SW480 (cell line): Measurements from ENCODE around the gene SLC25A26.

Source experiments
- DNase-seq: peaks from one replicate; pipeline ENCODE4 v3.0.0-alpha.2; 2016; ENCODE audit warnings: low spot score

SLC25A26 gene

GRCh38 chr3:66322436-66322835, 101.6 kb downstream of the SLC25A26 start:
- no peak for DNase-seq

DNA sequence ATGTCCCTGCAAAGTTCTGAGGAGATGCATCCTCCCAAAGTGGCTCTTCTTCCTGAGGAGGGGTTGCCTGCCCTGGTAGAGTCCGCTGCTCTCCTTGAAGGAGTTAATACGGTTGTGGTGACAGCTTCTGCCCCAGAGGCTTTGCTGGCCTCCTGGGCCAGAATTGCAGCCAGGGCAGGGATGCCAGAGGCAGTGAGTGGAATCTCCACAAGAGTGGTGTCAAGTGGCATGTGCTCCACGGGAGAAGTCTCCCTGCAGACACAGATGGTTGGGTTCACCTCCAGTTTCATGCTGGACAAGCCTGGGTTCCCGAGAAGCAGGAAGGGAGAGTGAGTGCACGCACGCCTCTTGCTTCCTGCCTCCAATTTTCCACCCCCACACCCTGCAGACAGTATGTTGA, 105.5 kb downstream of the SLC25A26 start:
- DNase-seq, result no peak

GRCh38 chr3:66335671-66336070, 114.9 kb downstream of the SLC25A26 start:
- DNase-seq, result no peak

GRCh38 chr3:66336333-66336766, 115.5 kb downstream of the SLC25A26 start:
- no peak for DNase-seq

DNA sequence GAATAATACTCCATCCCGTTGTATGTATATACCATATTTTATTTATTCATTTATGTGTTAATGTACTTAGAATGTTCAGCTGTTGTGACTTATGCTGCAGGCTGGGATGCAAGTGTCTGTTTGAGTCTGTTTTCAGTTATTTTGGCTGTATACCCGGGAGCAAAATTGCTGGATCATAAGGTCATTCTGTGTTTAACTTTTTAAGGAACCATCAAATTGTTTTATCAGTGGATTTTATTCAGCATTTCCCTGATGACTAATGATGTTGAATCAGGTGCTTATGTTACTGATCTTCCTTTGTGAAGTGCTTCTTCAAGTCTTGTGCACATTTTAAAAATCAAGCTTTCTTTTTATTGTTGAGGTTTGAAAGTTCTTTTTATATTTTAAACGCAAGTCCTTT, 118.1 kb downstream of the SLC25A26 start:
- DNase-seq, result no peak

- DNase-seq, result no peak
Observed at GRCh38 chr3:66342717-66343356, 122.0 kb downstream of the SLC25A26 start.

GRCh38 chr3:66344391-66344811, 123.6 kb downstream of the SLC25A26 start:
- no peak for DNase-seq

GRCh38 chr3:66344848-66345578, 124.2 kb downstream of the SLC25A26 start:
- DNase-seq, result no peak

DNA sequence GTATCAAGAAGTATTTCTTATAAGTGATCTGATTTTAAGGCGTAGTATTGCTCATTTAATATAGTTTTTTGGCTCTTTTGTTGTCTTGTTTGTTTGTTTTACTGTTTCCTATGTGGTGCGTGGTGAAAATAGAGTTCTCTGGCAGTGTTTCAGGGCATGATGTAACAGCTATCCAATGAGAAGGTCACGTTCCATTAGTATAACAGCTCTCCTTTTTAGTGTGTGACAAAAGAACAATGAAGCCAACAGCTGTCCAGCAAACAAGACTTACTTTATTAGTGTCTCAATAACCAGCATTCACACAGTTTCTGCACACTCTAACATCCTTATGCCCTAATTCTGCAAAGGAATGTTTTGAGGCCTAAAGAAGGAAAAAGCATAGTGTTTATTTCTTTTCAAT, 127.9 kb downstream of the SLC25A26 start:
- DNase-seq, result no peak

DNA sequence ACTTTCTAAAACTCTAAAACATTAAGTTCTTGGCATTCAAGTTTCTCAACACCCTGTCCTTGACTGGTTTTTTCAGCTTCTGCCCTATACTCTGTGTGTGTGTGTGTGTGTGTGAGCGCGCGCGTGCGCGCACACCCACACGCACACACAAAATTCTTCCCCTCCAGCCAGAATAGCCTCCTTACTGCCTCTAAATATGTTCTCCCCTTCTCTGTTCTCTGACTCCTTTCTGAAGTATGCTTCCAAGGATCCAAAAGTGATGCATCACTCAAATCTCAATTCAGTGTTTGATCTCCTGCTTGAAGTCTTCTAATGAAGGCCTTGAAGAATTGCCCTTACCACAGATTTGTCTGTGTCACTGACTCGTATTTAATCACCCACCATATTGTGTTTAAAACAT, 129.8 kb downstream of the SLC25A26 start:
- no peak for DNase-seq

DNA sequence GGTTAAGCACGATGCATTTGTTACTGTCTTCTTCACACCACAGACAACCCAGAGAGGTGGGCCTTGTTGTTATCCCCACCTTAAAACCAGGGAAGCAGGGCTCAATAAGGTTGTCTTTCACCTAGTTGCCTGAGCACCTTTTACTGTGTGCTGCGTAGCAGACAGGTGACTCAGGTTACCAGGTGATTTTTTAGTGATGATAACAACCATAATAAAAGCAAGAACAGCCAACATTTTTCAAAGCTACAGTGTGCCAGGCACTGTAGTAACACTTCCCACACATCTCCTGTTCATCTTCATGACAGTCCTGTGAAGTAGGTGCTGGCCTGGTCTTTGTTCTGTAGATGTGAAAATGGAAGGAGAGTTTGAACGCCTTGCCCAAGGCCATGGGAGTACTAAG, 132.2 kb downstream of the SLC25A26 start:
- no peak for DNase-seq

DNA sequence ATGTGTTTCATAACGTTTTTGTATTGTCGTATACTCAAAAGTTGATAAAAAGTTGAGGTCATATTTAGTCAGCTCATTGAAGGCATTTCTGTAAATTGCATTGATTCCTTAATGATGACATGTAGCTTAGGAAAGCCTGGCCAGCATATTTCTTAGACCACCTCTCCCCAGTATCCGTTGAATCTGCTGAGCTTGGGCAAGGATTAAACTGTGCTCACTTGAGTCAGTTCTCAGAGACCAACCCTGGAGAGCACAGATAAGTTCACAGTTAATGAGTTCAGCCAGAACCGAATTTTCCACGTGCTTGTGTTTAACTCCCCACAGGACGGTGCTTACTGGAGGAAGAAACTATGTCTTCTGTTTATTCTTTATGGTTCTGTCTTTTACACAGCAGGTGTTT, 132.7 kb downstream of the SLC25A26 start:
- no peak for DNase-seq

GRCh38 chr3:66354001-66354400, 133.2 kb downstream of the SLC25A26 start:
- DNase-seq, result no peak

DNA sequence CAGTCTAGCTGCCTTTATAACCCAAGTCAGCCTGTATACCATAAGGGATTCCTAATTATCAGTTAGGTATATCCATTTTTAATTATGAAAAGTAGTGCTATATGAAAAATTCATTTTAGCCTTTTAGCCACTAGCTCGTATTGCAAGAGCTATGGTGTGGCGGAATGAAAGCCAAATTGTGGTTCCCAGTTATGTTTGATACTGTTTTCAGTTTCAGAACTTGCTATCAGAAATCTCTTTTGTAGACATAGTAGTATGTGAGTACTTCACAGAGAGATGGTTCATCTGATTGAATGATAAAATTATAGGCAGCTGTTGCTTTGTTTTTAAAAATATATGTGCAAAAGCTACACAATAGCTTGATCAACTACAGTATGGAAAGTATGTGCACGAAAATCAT, 134.6 kb downstream of the SLC25A26 start:
- DNase-seq, result no peak

- DNase-seq, result no peak
Observed at GRCh38 chr3:66355997-66356396, 135.2 kb downstream of the SLC25A26 start.

GRCh38 chr3:66361356-66361755, 140.6 kb downstream of the SLC25A26 start:
- no peak for DNase-seq

DNA sequence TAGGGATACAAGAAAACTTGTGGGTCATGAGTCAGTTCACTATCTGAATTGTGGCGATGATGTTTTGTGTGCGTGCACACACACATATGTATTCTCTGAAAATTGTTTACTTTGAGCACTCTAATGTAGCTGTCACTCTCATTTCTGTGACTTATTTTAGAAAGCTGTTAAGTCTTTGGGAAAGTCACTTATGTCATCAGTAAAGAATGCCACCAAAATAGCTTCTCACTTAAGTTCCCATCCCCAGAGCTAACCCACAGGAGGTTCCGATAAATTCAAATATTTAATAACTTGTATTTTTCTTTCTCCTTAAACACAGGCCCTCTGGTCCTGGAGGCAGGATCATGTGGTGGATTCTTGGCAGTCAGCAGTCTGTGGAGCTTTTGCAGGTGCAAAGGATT, 141.7 kb downstream of the SLC25A26 start:
- no peak for DNase-seq

DNA sequence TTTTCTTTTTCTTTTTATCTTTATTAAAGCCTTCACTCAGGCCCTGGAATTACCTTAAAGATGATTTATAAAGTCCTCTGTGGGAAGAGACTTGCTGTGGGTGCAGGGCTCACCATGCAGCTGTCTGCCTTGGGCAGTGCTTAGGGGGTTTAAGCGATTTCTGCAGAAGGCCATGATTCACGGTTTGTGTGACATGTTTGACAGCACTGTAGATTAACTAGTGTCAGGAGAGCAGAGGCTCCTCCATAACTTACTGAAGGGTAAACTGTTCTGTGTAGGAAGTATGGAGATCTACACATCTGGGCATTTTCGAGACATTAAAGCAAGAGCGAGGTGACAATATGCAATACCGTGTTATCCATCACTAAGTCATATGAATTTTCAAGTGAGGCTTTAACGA, 142.3 kb downstream of the SLC25A26 start:
- no peak for DNase-seq

DNA sequence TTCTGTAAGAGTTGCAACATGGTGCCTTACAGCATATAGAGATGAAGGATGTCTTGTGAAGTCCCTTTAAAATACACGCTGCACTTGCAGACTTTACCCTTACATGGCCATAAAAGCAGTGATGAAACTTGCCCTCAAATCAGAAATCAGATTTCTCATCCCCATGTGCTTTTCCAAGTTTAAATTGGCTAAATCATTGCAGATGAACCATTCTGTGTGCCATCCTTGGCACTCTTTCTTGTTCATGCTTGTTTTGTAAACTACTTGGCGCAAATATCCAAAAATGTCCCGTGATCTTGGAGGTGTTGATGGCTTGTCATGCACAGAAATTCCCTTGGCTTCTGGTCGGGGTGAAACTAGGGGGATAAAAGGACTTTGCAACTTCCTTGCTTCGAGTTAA, 144.3 kb downstream of the SLC25A26 start:
- no peak for DNase-seq

GRCh38 chr3:66366747-66367146, 145.9 kb downstream of the SLC25A26 start:
- no peak for DNase-seq

- no peak for DNase-seq
Observed at GRCh38 chr3:66367979-66368378, 147.2 kb downstream of the SLC25A26 start.

DNA sequence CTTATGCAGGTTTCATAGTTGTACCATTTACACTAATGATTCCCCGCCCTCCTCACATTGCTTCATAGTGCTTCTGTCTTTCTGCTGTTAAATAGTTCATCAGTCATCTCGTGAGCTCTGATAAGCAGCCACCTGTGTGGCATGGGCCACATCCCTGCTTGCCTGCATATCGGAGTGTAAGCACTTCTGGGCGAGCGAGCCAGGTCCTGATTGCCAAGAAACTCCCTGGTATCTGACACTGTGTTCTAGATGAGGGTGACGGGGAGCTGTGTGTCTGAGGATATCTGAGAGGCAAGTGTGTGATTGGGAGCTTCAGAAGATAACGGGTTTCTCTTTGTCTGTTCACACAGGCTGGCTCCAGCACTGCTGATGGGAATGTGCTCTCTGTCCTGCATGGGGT, 149.4 kb downstream of the SLC25A26 start:
- no peak for DNase-seq

GRCh38 chr3:66371432-66371831, 150.6 kb downstream of the SLC25A26 start:
- DNase-seq, result no peak
